ENCODE data around the gene PODN. TPM values are rescaled to one million over a fixed set of nuclear protein-coding genes. Genes with fewer than 3 reads are reported as not detected.

The PODN gene
- total and polyA plus RNA-seq, 5 experiments from 2014 or later: 0.35 TPM; not detected in 4

- H3K27ac Mint-ChIP-seq: no peak overlapping the region
- ATAC-seq (no peak), DNase-seq (peak in 1 of 10 donors; percentile 15)
- no peaks in the 10 kb centered on the region for H3K4me1 Mint-ChIP-seq
- H3K36me3 Mint-ChIP-seq: no peaks in the 10 kb centered on the region
- H3K27me3 Mint-ChIP-seq: peaks cover 1 to 13% (median 4%) of the 10 kb centered on the region in 5 donors
- no peak overlapping the region for H3K4me3 Mint-ChIP-seq
- no peaks in the 10 kb centered on the region for H3K9me3 Mint-ChIP-seq
- POLR2A ChIA-PET: no interaction called here
Observed at GRCh38 chr1:53070621-53071020, 8.6 kb downstream of the PODN start.

- H3K27me3 Mint-ChIP-seq: peaks cover 0 to 6% (median 2%) of the 10 kb centered on the region in 5 donors
- H3K4me3 Mint-ChIP-seq: no peak overlapping the region
- POLR2A ChIA-PET: no interaction called here
- DNase-seq (peak in 1 of 10 donors; percentile 15), ATAC-seq (no peak)
- H3K9me3 Mint-ChIP-seq: no peaks in the 10 kb centered on the region
- no peaks in the 10 kb centered on the region for H3K36me3 Mint-ChIP-seq
- no peak overlapping the region for H3K27ac Mint-ChIP-seq
- no peaks in the 10 kb centered on the region for H3K4me1 Mint-ChIP-seq
Observed at GRCh38 chr1:53071167-53071865, 9.3 kb downstream of the PODN start.

GRCh38 chr1:53071915-53072314 lies 9.9 kb downstream of the PODN start:
- ATAC-seq (no peak), DNase-seq (no peak)
- Mint-ChIP-seq H3K4me3 (no peak overlapping the region), H3K9me3 (no peaks in the 10 kb centered on the region), H3K27me3 (peaks cover 0 to under 1% (median 0%) of the 10 kb centered on the region in 5 donors), H3K4me1 (no peaks in the 10 kb centered on the region), H3K36me3 (no peaks in the 10 kb centered on the region), H3K27ac (no peak overlapping the region)
- POLR2A ChIA-PET: no interaction called here

GRCh38 chr1:53073287-53073686 lies 11.3 kb downstream of the PODN start:
- Mint-ChIP-seq H3K27ac (no peak overlapping the region), H3K9me3 (no peaks in the 10 kb centered on the region), H3K4me1 (no peaks in the 10 kb centered on the region), H3K36me3 (no peaks in the 10 kb centered on the region), H3K27me3 (no peaks in the 10 kb centered on the region), H3K4me3 (no peak overlapping the region)
- DNase-seq (no peak), ATAC-seq (no peak)
- POLR2A ChIA-PET: no interaction called here

DNA sequence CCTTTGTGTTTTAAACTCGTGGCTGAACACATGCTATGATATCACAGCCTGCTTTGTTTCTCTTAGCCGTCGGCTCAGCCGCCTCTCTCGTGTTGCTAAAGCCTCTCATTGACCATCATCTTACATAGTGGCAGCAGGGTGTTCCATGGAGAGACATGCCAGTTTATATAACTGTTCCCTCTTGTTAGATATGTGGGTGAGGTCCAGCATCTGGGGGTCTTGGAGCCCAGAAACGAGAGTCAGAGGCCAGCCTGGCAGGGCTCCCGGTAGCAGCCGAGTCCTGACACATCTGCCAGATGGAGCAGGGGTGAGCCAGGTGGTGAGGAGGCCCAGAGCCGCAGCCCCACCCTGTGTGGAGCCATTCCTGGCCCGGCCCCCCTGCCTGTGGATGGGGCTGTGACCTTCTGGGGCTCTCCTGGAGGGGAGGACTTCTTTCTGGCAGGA lies 11.9 kb downstream of the PODN start:
- POLR2A ChIA-PET: no interaction called here
- Mint-ChIP-seq H3K27ac (no peak overlapping the region), H3K9me3 (no peaks in the 10 kb centered on the region), H3K27me3 (no peaks in the 10 kb centered on the region), H3K36me3 (no peaks in the 10 kb centered on the region), H3K4me3 (no peak overlapping the region), H3K4me1 (no peaks in the 10 kb centered on the region)
- DNase-seq (no peak), ATAC-seq (no peak)

- Mint-ChIP-seq H3K4me1 (no peaks in the 10 kb centered on the region), H3K9me3 (no peaks in the 10 kb centered on the region), H3K27me3 (no peaks in the 10 kb centered on the region), H3K4me3 (no peak overlapping the region), H3K36me3 (no peaks in the 10 kb centered on the region), H3K27ac (no peak overlapping the region)
- POLR2A ChIA-PET: no interaction called here
- ATAC-seq: no peak
- DNase-seq: no peak
Observed at GRCh38 chr1:53074313-53075154, 12.5 kb downstream of the PODN start.

DNA sequence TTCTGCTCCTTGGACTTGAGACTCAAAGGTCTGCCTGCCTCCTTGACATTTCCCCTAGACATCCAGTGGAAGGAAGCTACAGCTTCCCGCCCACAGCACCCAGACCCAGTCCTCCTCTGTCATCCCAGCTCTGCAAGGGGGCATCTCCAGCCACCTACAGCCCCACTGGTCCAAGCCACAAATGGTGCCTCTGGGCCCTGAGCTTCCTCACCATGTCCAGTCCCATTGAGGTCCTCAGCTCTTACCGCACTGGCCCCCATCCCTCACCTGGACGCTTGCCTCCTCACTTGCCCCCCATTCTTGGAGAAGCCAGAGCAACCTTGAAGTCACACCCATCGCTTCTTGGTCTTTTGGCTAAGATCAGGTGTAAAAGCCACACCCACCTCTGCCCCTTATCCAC lies 13.2 kb downstream of the PODN start:
- no peaks in the 10 kb centered on the region for H3K4me1 Mint-ChIP-seq
- POLR2A ChIA-PET: no interaction called here
- H3K27ac Mint-ChIP-seq: no peak overlapping the region
- H3K27me3 Mint-ChIP-seq: no peaks in the 10 kb centered on the region
- DNase-seq (no peak), ATAC-seq (no peak)
- H3K36me3 Mint-ChIP-seq: no peaks in the 10 kb centered on the region
- no peak overlapping the region for H3K4me3 Mint-ChIP-seq
- H3K9me3 Mint-ChIP-seq: no peaks in the 10 kb centered on the region

DNA sequence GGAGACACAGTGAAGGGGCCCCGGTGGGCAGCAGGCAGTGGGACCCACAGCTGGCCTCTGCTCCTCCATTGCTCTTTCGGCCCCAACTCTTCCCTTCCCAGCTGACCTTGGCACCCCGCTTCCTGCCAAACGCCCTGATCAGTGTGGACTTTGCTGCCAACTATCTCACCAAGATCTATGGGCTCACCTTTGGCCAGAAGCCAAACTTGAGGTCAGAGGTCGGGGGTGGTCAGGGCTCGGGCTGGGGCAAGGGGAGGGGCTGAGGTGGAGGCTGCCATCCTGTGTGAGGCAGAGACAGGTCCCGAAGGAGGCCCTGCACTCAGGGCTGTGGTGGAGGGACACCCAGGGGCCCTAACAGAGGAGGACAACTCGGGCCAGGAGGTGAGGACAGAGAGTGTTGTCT lies 13.7 kb downstream of the PODN start:
- no peaks in the 10 kb centered on the region for H3K36me3 Mint-ChIP-seq
- H3K27ac Mint-ChIP-seq: no peak overlapping the region
- POLR2A ChIA-PET: no interaction called here
- no peaks in the 10 kb centered on the region for H3K4me1 Mint-ChIP-seq
- no peaks in the 10 kb centered on the region for H3K27me3 Mint-ChIP-seq
- no peak overlapping the region for H3K4me3 Mint-ChIP-seq
- ATAC-seq (no peak), DNase-seq (no peak)
- no peaks in the 10 kb centered on the region for H3K9me3 Mint-ChIP-seq

GRCh38 chr1:53076165-53076564 lies 14.2 kb downstream of the PODN start:
- Mint-ChIP-seq H3K9me3 (no peaks in the 10 kb centered on the region), H3K4me1 (no peaks in the 10 kb centered on the region), H3K4me3 (no peak overlapping the region), H3K27ac (no peak overlapping the region), H3K27me3 (no peaks in the 10 kb centered on the region), H3K36me3 (no peaks in the 10 kb centered on the region)
- DNase-seq: no peak
- no peak for ATAC-seq
- POLR2A ChIA-PET: no interaction called here

GRCh38 chr1:53076721-53077598 lies 14.9 kb downstream of the PODN start:
- no peak overlapping the region for H3K4me3 Mint-ChIP-seq
- DNase-seq: no peak
- H3K36me3 Mint-ChIP-seq: no peaks in the 10 kb centered on the region
- H3K27ac Mint-ChIP-seq: no peak overlapping the region
- no peaks in the 10 kb centered on the region for H3K4me1 Mint-ChIP-seq
- POLR2A ChIA-PET: no interaction called here
- no peaks in the 10 kb centered on the region for H3K27me3 Mint-ChIP-seq
- H3K9me3 Mint-ChIP-seq: no peaks in the 10 kb centered on the region
- no peak for ATAC-seq

GRCh38 chr1:53077599-53077965 lies 15.6 kb downstream of the PODN start:
- Mint-ChIP-seq H3K27me3 (no peaks in the 10 kb centered on the region), H3K4me1 (no peaks in the 10 kb centered on the region), H3K4me3 (no peak overlapping the region), H3K9me3 (no peaks in the 10 kb centered on the region), H3K27ac (no peak overlapping the region), H3K36me3 (no peaks in the 10 kb centered on the region)
- POLR2A ChIA-PET: no interaction called here
- ATAC-seq (no peak), DNase-seq (no peak)

DNA sequence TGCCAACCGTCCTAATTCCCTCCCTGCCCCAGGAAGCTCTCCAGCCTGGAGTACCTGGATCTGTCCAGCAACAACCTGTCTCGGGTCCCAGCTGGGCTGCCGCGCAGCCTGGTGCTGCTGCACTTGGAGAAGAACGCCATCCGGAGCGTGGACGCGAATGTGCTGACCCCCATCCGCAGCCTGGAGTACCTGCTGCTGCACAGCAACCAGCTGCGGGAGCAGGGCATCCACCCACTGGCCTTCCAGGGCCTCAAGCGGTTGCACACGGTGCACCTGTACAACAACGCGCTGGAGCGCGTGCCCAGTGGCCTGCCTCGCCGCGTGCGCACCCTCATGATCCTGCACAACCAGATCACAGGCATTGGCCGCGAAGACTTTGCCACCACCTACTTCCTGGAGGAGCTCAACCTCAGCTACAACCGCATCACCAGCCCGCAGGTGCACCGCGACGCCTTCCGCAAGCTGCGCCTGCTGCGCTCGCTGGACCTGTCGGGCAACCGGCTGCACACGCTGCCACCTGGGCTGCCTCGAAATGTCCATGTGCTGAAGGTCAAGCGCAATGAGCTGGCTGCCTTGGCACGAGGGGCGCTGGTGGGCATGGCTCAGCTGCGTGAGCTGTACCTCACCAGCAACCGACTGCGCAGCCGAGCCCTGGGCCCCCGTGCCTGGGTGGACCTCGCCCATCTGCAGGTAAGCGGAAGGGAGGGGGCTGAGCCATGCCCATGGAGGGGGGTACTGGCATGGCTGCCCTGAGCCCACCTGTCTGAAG lies 16.5 kb downstream of the PODN start:
- POLR2A ChIA-PET: no interaction called here
- ATAC-seq: no peak
- no peak for DNase-seq
- peaks cover 0 to 6% (median 2%) of the 10 kb centered on the region in 4 donors for H3K4me1 Mint-ChIP-seq
- H3K9me3 Mint-ChIP-seq: no peaks in the 10 kb centered on the region
- no peak overlapping the region for H3K27ac Mint-ChIP-seq
- H3K27me3 Mint-ChIP-seq: no peaks in the 10 kb centered on the region
- H3K36me3 Mint-ChIP-seq: no peaks in the 10 kb centered on the region
- no peak overlapping the region for H3K4me3 Mint-ChIP-seq
